Uterus (tissue), 4 donors: ENCODE measurements around the gene PHF2. TPM values are rescaled to one million over a fixed set of nuclear protein-coding genes. Genes with fewer than 3 reads are reported as not detected.
A peak's percentile ranks its signal among the peaks of the same experiment; 100 is the strongest.

ENCODE experiments used
- DNase-seq, 2 donors: peaks; one replicate each; pipeline ENCODE4 v3.0.0-alpha.2; 2019 to 2020
- H3K27ac ChIP-seq, 2 donors: fragments of 200-600 bp; sonication (generic); 1 replicate in 1 of 2; 2 replicates in 1 of 2; pipeline ENCODE4 v1.5.1; 2016 to 2018
- H3K27me3 ChIP-seq, 2 donors: fragments of 200-600 bp; sonication (generic); one replicate each; pipeline ENCODE4 v1.5.1; 2018 to 2019; ENCODE audit warnings: control low read depth in 1 of 2
- H3K36me3 ChIP-seq, 2 donors: fragments of 200-600 bp; sonication (generic); one replicate each; pipeline ENCODE4 v1.5.1; 2019; ENCODE audit warnings: control low read depth in 1 of 2
- H3K4me1 ChIP-seq, 2 donors: fragments of 200-600 bp; sonication (generic); one replicate each; pipeline ENCODE4 v1.5.1; 2018 to 2019; ENCODE audit warnings: control low read depth in 1 of 2
- H3K4me3 ChIP-seq, 2 donors: fragments of 200-600 bp; sonication (generic); 1 replicate in 1 of 2; 2 replicates in 1 of 2; pipeline ENCODE4 v1.5.1; 2018 to 2019; ENCODE audit warnings: mild to moderate bottlenecking in 1 of 2
- H3K9me3 ChIP-seq, 2 donors: fragments of 200-600 bp; sonication (generic); one replicate each; pipeline ENCODE4 v1.5.1; 2019; ENCODE audit warnings: control low read depth in 1 of 2
- CTCF ChIP-seq, 4 experiments: fragments of 200-600 bp in 2 of 4; fragments of 450-650 bp in 2 of 4; sonication (generic) in 2 of 4; IDR thresholded peaks; one replicate each; pipeline ENCODE4 v1.5.1; 2016 to 2019; ENCODE audit warnings: antibody characterized with exemption in 4 of 4, mild to moderate bottlenecking in 2 of 4, moderate library complexity in 1 of 4
- POLR2A ChIP-seq, 2 donors: fragments of 450-650 bp; IDR thresholded peaks; one replicate each; pipeline ENCODE4 v1.6.1; 2016; ENCODE audit warnings: antibody characterized with exemption in 2 of 2, mild to moderate bottlenecking in 1 of 2, moderate library complexity in 1 of 2
- intact Hi-C: fragments of 100-400 bp; cut with DNase I; formaldehyde crosslinking; loops from one replicate; pipeline ENCODE4 v1.15.1; 2023; ENCODE audit warnings: low total_unique reads
- total RNA-seq, 4 donors: library from RNA; depleted of rRNA in 3 of 4; stranded (reverse); fragments of >200 nt in 3 of 4; gene quantifications; one replicate each; pipeline versions ENCODE4 v1.1.0 to v1.2.4, GENCODE V29; 2014 to 2023
- donor health status: DM: yes; HTN: yes; CAD: no.

Gene PHF2
- total RNA-seq, 4 donors from 2014 or later = 7.7 to 54.5 (median 25.0) TPM

DNA sequence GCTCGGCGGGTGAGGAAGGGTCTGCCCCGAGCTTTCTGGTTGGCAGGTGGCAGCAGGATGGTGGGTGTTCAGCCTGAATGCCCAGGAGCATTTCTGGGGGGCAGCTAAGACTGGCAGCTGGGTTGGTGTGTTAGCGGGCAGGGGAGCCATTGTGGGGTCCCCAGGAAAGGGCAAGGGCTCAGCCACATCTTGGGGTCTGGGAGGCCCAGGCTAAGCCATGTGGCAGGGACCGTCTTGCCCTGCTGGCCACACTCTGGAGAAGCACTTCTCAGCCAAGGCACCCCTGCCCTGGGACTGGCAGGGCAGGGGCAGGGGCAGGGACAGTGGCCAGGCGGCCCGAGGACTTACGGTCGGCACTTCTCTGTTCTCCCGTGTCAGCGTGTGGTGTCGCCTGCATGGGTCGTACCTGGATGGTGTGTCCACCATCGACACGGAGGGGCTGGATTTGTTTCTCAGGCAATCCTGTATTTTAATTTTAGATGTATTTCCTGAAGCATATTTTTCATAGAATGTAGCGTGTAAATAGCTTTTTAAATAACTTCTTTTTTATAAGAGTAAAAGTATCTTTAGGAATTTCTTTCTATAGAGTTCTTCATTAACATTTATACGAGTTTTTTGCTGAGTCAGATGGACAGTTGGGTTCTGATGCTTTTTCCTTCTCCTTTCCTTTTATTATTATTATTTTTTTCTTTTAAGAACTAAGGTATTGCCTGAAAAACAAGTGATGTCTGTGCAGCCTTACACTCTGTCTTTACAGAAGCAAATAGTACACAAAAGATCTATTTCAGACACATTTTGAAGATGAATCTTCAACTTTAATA is 102.0 kb downstream of the PHF2 start:
- H3K27me3 ChIP-seq = no peaks in the 10 kb centered on the region
- TF ChIP-seq CTCF (IDR thresholded peaks at IDR 0.05) (no peak), POLR2A (IDR thresholded peaks at IDR 0.05) (no peak)
- intact Hi-C loops = no loop called here
- H3K36me3 ChIP-seq = no peaks in the 10 kb centered on the region
- no peaks in the 10 kb centered on the region for H3K9me3 ChIP-seq
- no peaks in the 10 kb centered on the region for H3K4me1 ChIP-seq
- peak; percentile 5 to 8 for DNase-seq
- no peak overlapping the region for H3K27ac ChIP-seq
- no peak overlapping the region for H3K4me3 ChIP-seq

- Histone ChIP-seq H3K27ac (no peak overlapping the region), H3K4me3 (no peak overlapping the region), H3K27me3 (no peaks in the 10 kb centered on the region), H3K9me3 (no peaks in the 10 kb centered on the region), H3K36me3 (no peaks in the 10 kb centered on the region), H3K4me1 (no peaks in the 10 kb centered on the region)
- TF ChIP-seq CTCF (IDR thresholded peaks at IDR 0.05) (no peak), POLR2A (IDR thresholded peaks at IDR 0.05) (no peak)
- intact Hi-C loops = loop anchor here (10.0 kb wide), 1 partner anchor 285 kb away; no protein-coding TSS in a partner anchor
- DNase-seq = peak; percentile 7 to 9
Observed at GRCh38 chr9:93679536-93680442, 103.4 kb downstream of the PHF2 start.

GRCh38 chr9:93680443-93681268 is 104.3 kb downstream of the PHF2 start:
- H3K4me3 ChIP-seq = no peak overlapping the region
- intact Hi-C loops = loop anchor here (10.0 kb wide), 1 partner anchor 284 kb away; no protein-coding TSS in a partner anchor
- peak; percentile 9 to 11 for DNase-seq
- H3K36me3 ChIP-seq = no peaks in the 10 kb centered on the region
- no peak overlapping the region for H3K27ac ChIP-seq
- TF ChIP-seq CTCF (IDR thresholded peaks at IDR 0.05) (no peak), POLR2A (IDR thresholded peaks at IDR 0.05) (no peak)
- no peaks in the 10 kb centered on the region for H3K9me3 ChIP-seq
- no peaks in the 10 kb centered on the region for H3K27me3 ChIP-seq
- H3K4me1 ChIP-seq = no peaks in the 10 kb centered on the region

DNA sequence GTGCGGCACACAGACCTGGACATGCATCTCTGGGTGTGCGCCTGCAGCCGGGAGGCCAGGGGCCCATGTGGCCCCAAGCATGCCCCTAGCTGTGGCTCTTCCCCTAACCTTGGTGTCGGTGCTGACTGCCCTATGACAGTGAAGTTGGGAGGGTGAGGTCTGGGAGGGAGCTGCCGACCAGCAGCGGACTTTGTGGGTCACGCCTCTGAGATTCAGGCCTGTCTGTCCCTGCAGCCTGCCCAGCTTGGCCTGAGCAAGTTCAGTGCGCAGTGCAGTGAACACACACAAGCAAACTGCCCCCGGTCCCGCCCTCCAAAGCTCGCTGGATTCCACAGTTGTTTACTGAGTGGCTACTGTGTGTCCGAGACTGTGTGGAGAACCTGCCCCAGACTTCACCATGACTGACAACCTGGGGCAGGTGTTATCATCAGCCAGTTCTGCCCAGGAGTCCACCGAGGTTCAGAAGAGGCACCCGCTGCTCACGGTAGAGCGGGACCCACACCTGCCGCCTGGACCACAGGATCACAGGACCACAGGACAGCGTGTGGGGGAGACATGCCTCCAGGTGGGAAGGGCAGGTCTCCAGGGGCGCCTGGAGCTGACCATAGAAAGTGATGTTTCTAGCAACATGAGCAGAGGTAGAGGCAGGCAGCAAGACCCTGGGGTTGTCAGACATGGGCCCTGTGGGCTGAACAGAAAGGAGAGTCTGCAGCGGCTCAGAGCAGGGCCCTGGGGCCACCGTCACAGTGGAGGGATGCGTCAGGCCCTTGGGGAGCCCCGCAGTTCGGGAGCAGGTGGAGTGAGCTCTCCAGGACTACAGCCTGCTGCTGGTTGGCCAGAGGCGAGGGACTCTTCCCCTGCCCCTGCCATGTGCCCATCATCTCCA is 105.1 kb downstream of the PHF2 start:
- Histone ChIP-seq H3K4me3 (no peak overlapping the region), H3K4me1 (no peaks in the 10 kb centered on the region), H3K27ac (no peak overlapping the region), H3K9me3 (no peaks in the 10 kb centered on the region), H3K27me3 (no peaks in the 10 kb centered on the region), H3K36me3 (no peaks in the 10 kb centered on the region)
- peak; percentile 6 to 13 for DNase-seq
- TF ChIP-seq CTCF (IDR thresholded peaks at IDR 0.05) = no peak
- TF ChIP-seq POLR2A (IDR thresholded peaks at IDR 0.05) = no peak
- intact Hi-C loops = loop anchor here (10.0 kb wide), 1 partner anchor 283 kb away; no protein-coding TSS in a partner anchor
